ENCODE measurements around the gene EP400.

The EP400 gene

GRCh38 chr12:132062481-132062880 is 112.7 kb downstream of the EP400 start:
- no peak for TF ChIP-seq EZH2phosphoT487 (IDR thresholded peaks at IDR 0.05; ENCODE audit: borderline replicate concordance, low read length)
- no peak for TF ChIP-seq CTCF (IDR thresholded peaks at IDR 0.05; ENCODE audit: low read depth, low read length, poor library complexity, severe bottlenecking)
- Histone ChIP-seq H3K4me1 (ENCODE audit: control insufficient read depth, low read length) (peaks cover 45% of the 10 kb centered on the region), H3K4me3 (ENCODE audit: low read length) (no peak overlapping the region), H3K36me3 (ENCODE audit: control insufficient read depth, low read length) (peaks cover 58% of the 10 kb centered on the region), H3F3A (ENCODE audit: control insufficient read depth, insufficient read depth) (peaks cover 9% of the 10 kb centered on the region), H4K20me1 (ENCODE audit: control insufficient read depth, insufficient read depth, low read depth, low read length) (peaks cover 13% of the 10 kb centered on the region), H3K79me2 (ENCODE audit: control insufficient read depth, low read length) (no peaks in the 10 kb centered on the region), H3K27me3 (ENCODE audit: control insufficient read depth, low read length) (no peaks in the 10 kb centered on the region), H3K27ac (ENCODE audit: low read depth, low read length) (no peak overlapping the region), H3K9me3 (ENCODE audit: control insufficient read depth, insufficient read depth, low read length) (no peaks in the 10 kb centered on the region), H3K9me2 (replicated peaks; ENCODE audit: control insufficient read depth, low read length) (no peaks in the 10 kb centered on the region), H3K4me2 (ENCODE audit: low read length) (no peak overlapping the region)

- TF ChIP-seq CTCF (IDR thresholded peaks at IDR 0.05; ENCODE audit: low read depth, low read length, poor library complexity, severe bottlenecking) = no peak
- TF ChIP-seq EZH2phosphoT487 (IDR thresholded peaks at IDR 0.05; ENCODE audit: borderline replicate concordance, low read length) = no peak
- peaks cover 60% of the 10 kb centered on the region for H3K36me3 ChIP-seq (ENCODE audit: control insufficient read depth, low read length)
- peaks cover 45% of the 10 kb centered on the region for H3K4me1 ChIP-seq (ENCODE audit: control insufficient read depth, low read length)
- H3K4me2 ChIP-seq (ENCODE audit: low read length) = no peak overlapping the region
- H3K27ac ChIP-seq (ENCODE audit: low read depth, low read length) = no peak overlapping the region
- no peaks in the 10 kb centered on the region for H3K9me3 ChIP-seq (ENCODE audit: control insufficient read depth, insufficient read depth, low read length)
- H3K4me3 ChIP-seq (ENCODE audit: low read length) = no peak overlapping the region
- H3F3A ChIP-seq (ENCODE audit: control insufficient read depth, insufficient read depth) = peaks cover 9% of the 10 kb centered on the region
- H4K20me1 ChIP-seq (ENCODE audit: control insufficient read depth, insufficient read depth, low read depth, low read length) = peaks cover 13% of the 10 kb centered on the region
- H3K79me2 ChIP-seq (ENCODE audit: control insufficient read depth, low read length) = no peaks in the 10 kb centered on the region
- H3K27me3 ChIP-seq (ENCODE audit: control insufficient read depth, low read length) = no peaks in the 10 kb centered on the region
- H3K9me2 ChIP-seq (replicated peaks; ENCODE audit: control insufficient read depth, low read length) = no peaks in the 10 kb centered on the region
Measured at GRCh38 chr12:132063491-132063890, 113.7 kb downstream of the EP400 start.

- Histone ChIP-seq H3K4me1 (ENCODE audit: control insufficient read depth, low read length) (peaks cover 52% of the 10 kb centered on the region), H3K79me2 (ENCODE audit: control insufficient read depth, low read length) (no peaks in the 10 kb centered on the region), H3K4me2 (ENCODE audit: low read length) (peak overlapping the region; percentile 35), H4K20me1 (ENCODE audit: control insufficient read depth, insufficient read depth, low read depth, low read length) (peaks cover 13% of the 10 kb centered on the region), H3K9me3 (ENCODE audit: control insufficient read depth, insufficient read depth, low read length) (no peaks in the 10 kb centered on the region), H3K27ac (ENCODE audit: low read depth, low read length) (0 out of 2 replicates have a peak overlapping the region, but pooled peaks have one; percentile 10), H3F3A (ENCODE audit: control insufficient read depth, insufficient read depth) (peaks cover 9% of the 10 kb centered on the region), H3K27me3 (ENCODE audit: control insufficient read depth, low read length) (no peaks in the 10 kb centered on the region), H3K36me3 (ENCODE audit: control insufficient read depth, low read length) (peaks cover 63% of the 10 kb centered on the region), H3K4me3 (ENCODE audit: low read length) (no peak overlapping the region), H3K9me2 (replicated peaks; ENCODE audit: control insufficient read depth, low read length) (no peaks in the 10 kb centered on the region)
- TF ChIP-seq EZH2phosphoT487 (IDR thresholded peaks at IDR 0.05; ENCODE audit: borderline replicate concordance, low read length) = no peak
- no peak for TF ChIP-seq CTCF (IDR thresholded peaks at IDR 0.05; ENCODE audit: low read depth, low read length, poor library complexity, severe bottlenecking)
Measured at GRCh38 chr12:132064631-132065030, 114.9 kb downstream of the EP400 start.
